GM21447 (cell line): ENCODE measurements around the gene FBXL7.

Experiments used
- ATAC-seq: cut with Tn5 transposase; IDR thresholded peaks from one replicate; pipeline ENCODE4 v1.9.1; 2021; ENCODE audit not compliant: unreplicated experiment

Gene FBXL7

DNA sequence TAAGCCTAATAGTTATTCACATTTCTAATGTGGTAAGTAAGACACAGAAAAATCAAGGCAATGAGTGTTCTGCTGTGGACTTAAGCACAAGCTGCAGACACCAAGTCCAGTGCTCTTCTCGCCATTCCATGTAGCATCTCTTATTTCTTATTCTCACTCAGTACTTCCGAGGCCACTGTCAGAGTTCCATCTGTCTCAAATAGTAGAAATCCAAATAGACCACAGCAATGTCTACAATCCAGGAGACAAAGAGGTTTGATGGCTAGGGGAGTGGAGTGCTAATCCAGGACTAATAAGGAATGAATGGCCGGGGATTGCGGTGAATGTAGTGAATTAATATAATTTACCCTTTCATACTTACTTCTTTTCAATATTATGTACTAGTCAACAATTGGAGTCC is 147.3 kb downstream of the FBXL7 start:
- no peak for ATAC-seq

DNA sequence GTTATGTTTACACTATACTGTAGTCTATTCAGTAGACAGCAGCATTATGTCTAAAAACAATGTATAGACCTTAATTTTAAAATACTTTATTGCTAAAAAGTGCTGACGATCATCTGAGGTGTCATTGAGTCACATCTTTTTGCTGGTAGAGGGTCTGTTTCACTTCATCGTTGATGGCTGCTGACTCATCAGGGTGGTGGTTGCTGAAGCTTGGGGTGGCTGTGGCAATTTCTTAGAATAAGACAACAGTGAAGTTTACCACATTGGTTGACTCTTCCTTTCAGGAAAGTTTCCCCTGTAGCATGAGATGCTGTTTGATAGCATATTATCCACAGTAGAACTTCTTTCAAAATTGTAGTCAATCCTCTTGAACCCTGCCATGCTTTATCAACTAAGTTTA is 150.3 kb downstream of the FBXL7 start:
- no peak for ATAC-seq

DNA sequence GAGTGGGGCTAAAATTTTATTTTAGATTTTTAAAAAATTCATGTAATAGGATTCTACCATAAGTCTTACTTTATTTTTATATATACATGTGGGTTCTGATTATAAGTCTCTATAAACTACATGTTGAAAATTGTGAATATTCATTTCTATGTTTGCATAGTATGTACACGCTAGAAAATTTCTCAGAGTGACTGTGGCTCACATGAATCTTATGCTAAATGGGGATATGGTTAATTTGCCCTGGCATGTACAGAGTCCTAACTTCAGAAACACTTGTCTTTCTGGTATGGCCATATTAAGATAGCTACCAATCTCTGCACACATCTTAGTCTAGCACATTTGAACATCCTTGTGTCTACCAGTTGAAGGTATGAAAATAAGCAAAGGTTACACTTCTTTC is 154.8 kb downstream of the FBXL7 start:
- no peak for ATAC-seq

DNA sequence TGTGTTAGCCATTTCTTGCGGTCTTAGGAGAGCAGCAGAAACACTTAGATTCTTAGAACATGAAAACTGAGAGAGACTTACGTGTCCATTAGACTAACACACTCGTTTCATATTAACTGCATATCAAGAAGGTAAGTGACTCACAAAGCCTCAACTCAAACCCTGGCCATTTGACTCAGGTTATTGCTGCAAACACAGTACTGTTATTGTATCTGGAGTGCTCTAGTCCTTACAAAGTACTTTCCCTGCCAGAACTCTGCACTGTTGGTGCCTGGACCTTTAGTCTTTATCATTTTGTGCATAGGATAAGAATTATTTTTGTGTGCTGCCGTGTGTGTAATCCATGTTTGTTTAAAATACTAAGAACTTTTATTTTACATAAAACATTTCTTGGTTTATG is 155.7 kb downstream of the FBXL7 start:
- ATAC-seq: no peak

DNA sequence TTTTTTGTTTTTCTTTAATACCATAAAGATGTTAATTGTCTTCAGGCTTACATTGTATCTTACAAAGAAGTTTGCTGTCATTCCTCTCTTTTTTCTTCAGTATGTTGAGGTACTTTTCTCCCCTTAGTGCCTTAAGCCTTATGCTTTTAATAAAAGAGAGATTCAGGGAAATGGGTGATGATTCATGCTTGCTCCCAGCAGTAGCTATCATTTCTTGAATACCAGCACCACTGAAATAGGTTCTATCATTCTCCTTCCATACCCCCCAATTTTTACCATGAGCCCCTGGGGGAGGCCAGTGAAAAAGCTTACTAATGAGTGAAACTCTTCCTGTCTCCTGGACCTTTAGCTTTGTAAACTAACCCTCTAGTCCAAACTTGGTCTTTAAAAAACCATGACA is 165.0 kb downstream of the FBXL7 start:
- no peak for ATAC-seq

DNA sequence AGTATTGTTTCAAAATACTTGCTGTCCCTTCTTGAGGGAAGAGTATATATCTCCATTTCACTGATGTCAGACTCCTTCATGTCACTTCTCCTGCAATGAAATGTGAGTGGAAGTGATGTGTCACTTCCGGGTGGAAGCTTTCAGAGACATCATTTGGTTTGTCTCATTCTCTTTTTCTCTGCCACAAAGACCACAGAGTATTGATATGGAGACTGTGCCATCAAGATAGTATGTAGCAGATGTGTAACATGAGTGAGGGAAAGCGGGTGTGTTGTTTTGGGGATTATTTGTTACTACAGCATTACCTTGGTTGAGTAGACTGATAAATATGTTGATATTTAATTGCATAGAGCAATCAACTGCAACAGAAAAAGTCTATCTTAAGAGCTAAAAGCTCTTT is 169.8 kb downstream of the FBXL7 start:
- ATAC-seq: no peak

DNA sequence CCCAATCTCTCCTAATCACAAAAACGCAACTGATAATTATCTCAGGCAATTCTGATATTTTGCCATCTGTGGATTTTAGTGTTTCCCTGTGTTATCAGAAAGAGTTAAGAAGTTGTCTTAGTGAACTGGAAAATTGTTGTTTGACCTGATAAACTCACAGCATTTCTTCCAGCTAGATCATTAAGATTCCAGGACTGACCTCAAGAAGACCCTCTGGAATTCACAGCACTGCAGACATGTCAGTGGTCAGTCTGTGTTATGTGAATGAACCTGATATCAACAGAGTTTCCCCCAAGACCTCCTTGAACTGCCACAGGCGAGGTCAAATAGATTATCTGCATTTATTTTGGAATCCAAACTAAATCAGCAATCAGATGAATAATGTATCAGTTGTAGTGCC is 174.7 kb downstream of the FBXL7 start:
- ATAC-seq: no peak

DNA sequence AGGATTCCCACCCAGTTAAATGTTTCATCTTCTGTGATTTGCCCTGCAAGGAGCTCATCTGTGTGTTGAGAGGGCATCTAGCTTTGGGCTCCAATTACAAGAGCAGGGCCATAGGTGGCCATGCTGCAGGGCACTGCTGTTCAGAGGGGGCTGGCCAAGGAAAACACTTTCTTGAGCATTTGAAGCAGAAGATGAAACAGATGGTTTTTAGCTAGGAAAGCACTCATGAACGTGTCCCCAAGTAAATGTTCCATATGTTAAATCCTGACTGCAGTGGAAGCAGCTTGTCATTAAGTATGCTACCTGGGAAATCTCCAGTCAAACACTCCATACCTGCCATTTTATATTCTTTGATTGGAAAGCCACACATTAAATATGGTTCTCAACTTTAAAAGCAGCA is 176.6 kb downstream of the FBXL7 start:
- ATAC-seq: no peak

DNA sequence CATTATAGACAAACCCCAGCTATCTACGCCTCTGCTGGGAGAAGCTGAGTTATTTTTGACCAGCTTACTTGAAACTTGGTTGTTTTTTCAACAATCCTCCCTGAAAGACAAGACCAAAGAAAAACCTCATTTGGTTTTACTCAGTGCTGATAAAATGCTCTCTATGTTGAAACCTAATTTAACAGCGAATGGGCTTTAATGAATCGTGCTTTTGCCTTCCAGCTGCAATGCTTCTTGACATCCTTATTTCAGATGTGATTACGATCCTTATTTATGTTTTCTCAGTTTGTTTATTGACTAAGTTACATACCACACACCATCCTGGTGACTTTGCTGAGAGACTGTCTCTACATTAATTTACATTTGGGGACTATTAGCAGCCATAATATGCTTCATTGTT is 179.2 kb downstream of the FBXL7 start:
- ATAC-seq: no peak

DNA sequence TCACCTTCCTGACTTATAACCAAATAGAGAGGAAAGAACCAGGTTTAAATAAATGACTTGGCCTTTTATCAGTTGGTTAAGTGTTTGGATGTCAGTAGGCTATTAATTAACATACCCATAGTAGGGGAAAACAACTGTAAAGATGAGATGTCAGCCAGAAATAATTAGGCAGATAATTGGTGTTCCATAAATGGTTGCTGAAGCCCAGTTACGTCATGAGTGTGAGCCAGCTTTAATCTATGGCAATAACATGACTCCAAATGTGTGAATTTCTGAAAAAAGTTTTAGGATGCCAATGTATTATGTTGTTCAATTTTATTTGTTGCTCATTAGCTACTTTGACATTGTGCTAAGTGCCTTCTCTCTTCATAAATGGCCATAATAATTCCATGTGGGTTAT is 180.5 kb downstream of the FBXL7 start:
- no peak for ATAC-seq

DNA sequence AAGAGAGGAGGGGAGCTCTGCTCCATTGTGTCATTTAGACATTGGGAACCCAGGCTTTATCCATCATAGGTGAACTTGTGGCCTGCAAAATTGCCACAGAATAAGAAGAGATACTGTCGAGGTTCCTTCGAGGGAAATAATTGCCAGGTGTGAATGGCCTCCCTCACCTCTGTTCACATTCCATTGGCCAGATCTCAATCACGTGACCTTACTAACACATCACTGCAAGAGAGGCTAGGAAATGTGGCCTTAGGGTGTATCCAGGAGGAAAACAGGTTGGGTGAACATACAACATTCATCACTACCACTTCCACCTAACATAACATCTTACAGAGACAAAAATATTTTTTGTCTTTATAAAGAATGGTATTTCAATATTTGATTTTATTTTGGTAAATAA is 182.1 kb downstream of the FBXL7 start:
- ATAC-seq: no peak

DNA sequence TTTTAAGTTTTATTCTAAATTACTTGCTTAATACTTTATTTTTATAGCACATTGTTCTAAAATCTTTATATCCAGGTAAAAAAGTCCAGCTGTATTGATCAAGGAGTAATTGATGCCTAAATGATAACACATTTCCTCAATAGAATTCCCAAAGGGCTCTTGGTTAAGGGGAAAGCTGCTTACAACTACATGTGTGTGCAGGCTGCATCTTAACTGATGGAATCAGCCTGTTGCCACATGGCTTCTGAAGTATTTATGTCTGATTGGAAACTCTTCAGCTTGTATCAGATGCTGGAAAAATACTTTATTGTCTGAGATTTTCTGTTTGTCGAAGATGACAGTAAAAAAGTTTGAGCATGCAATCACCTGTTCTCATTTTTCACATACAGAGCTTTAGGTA is 182.6 kb downstream of the FBXL7 start:
- no peak for ATAC-seq

DNA sequence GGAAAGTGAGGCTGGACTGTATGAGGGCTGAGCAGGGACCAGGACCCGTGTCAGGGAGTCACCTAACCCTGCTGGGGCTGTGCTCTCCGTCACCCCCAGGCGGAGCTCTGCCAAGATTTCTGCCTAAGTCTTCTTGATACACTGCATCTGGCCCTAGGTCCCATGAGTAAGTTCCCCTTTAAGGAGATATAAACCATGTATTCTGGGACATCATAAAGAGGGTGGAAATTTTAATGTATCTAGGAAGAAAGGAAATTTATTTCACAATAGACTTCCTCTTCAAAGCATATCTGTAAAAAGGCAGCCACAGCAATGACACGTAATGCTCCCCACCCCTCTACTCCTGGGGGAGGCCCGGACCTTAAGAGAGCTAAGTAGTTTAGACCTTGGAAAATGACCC is 183.4 kb downstream of the FBXL7 start:
- ATAC-seq: no peak

DNA sequence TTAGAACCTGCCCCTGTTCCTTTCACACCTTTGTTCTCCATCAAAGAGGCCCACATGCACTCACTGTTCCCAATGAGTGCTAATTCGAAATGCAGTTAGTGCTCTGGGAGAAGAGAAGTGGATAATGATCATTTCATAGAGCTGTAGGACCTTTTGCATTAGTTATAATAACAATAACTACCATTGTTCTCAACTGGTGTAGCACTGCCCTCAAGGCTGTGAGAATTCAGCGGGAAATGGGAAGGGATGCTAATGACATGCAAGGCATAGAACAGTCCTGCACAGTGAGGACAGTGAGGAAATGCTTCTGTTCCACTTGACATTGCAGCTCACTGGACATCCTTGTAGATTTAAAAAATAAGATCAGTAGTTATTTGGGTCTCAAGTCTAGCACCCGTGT is 187.4 kb downstream of the FBXL7 start:
- no peak for ATAC-seq

DNA sequence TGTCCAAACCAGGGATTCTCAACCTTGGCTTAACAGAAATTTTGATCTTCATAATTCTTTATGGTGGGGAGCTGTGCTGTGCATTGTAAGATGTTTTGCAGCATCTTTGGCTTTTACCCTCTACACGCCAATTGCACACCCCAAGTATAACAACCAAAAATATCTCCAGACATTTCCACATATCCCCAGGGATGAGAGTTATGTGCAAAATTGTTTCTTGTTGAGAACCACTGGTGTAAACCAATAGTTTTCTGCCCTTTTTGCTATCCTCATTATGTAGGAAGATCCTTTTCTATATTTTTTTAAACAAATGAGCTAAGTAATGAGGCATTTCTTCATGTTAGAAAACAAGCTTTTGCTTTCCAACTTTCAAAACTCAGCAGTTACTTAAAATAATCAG is 189.9 kb downstream of the FBXL7 start:
- no peak for ATAC-seq

DNA sequence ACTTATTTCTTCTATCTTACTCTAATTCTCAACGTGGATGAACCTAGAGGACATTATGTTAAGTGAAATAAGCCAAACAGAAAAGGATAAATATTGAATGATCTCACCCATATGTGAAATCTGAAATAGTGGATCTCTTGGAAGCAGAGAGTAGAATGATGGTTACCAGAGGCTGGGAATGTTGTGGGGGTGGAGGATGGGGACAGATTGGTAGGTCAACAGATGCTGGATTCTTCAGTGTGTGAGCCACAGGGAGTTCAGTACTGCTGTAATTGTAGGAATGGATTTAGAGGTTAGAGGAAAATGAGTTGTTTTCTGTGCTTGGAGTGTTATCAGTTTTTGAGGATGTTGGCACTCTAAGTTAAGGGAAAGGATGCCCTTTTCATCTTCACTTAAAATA is 190.6 kb downstream of the FBXL7 start:
- no peak for ATAC-seq

DNA sequence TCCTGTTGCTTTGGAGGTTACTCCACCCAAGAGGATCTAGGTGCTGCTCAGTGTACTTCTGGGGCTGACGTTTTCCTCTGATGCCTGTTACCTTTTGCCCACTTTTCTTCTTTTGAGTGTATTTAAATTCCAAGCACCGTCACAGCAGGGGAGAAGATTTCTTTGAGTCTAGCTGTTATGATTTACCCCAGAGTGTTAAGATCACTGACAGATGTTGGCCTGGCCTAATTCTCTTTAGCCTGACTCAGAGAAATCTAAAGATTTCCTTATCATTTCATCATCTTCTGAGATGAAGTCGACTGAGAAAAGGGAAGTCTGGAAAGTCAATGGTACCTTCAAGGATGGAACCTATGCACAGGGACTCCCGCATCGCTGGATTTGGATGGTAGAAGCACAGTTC is 191.5 kb downstream of the FBXL7 start:
- no peak for ATAC-seq

DNA sequence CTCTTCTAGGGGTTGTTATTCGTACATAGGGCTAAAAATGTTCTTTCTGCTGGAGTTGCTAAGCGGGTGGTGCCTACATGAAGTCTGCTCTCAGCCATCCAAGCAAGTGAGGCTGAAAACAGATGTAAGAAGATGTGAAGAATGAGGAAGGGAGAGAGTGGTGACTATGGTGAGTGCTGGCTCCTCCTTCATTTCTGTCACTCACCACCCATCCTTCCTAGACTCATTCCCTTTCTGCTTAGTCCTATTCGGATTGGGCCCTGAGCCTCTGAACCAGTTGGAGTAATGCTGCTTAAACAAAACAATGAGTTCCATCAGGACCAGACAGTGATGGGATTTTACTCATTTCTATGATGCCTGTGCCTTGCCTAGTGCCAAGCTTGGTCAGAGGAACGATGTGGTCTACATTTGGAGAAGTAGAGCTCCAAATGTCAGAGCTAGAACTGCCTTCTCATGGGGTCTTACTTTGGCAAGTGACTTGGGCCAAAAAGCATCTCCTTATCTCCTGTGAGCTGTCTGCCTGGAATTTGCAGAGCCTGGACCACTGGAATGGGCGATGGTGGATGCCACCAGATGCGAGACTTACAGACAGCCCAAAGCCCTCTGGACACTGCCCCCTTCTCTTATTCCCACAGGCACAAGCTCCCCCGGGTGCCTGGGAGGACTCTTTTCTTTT is 192.9 kb downstream of the FBXL7 start:
- ATAC-seq: no peak

DNA sequence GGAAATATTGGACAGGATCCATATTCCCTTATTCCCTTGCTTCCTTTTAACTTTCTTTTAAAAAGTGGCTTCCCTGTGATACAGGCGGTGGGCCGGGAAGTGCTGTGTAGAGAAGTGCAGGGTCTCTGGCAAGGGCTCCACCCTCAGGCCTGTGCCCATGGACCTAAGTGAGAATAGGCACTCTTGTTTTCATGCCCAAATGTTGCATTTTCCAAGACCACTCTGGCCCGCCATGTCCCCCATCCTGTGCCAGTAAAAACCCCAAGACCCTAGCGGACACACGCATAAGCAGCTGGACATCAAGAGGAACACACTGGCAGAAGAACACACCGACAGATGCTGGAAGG is 193.4 kb downstream of the FBXL7 start:
- no peak for ATAC-seq

DNA sequence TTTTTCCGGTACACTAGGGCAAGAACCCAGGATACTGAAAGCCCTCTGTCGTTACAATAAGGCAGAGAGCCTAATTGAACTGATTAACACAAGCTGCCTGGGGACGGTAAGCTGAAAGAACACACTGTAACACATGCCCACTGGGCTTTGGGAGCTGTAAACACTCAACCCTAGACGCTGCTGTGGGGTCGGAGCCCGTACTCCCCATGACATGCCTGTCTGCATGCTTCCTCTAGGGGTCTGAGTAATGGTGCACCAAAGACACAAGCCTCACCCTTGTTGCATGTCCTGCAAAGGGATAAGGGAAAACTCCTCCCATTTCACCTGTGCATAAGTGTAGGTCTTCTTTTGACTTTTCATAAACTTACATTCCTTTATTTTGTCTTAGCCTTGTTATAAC is 194.0 kb downstream of the FBXL7 start:
- ATAC-seq: no peak

DNA sequence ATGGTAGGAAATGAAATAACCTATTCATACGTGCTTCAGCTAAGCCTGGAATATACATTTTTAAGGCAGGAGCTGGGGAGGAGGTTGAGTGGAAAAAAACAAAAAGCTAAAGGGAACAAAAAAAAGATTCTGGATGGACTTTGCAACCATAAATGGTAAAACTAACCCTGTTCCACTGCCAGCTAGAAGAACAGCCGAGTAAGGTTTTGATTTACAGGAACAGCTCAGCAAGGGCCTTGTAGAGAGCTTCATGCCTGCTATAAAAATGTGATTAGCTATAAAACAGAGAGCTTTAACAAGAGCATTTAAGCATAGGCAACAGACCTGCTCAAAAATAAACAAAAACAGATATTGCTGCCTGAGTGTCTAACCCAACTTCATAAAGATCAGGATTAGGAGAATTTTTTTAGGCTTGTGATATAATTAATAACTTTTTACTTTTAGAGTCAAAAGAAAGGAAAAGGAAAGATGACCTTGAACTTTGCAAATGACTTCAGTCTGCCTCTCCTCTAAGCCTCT is 194.8 kb downstream of the FBXL7 start:
- no peak for ATAC-seq

DNA sequence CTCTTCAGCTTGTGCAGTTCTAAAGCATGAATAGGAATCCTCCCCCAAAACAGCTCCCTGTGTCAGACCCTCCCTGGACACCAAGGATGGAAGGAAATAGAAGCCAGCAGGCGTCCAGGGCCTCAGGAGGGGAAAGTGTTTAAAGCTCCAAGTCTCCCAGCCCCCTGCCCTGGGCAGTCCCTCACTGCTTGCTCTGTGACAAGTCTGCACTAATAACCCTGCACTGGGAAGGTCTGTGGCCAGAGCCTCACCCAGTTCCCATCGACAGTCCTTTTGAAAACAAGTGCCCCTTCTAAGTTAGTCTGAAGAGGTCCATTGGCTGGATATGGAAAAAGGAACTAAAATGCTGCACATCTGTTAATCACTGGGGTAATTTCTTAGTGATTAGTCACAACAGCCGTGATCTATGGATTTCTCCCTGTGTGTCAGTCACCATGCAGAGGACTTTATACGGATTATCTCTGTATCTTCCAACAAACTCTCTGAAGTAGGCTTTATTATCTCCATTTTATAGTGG is 195.3 kb downstream of the FBXL7 start:
- ATAC-seq: no peak

DNA sequence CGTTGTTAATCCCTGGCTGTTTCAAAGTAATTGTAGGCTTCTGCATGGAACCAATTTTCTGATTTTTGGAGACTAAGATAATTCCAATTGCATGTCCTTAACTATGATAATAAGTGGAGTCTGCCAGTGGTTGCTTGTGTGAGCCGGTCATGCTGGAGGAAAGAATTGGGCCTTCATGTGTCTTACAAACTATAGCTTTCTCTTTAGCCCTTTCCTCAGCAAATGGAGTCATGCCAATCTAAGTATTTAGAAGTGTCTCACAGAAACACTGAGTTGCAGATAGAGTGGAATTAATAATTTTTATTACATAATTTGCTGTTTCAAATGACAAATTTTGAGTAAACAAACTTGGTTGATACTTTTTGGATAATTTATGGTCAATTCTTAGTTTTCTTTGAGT is 200.4 kb downstream of the FBXL7 start:
- ATAC-seq: no peak
